Loucy (cell line): Measurements from ENCODE around the gene MED10.

ENCODE experiments used
- CTCF ChIP-seq: fragments of 200-600 bp; sonication (generic); conservative IDR thresholded peaks from 2 replicates; pipeline ENCODE4 v1.5.1; 2014; ENCODE audit warnings: mild to moderate bottlenecking, antibody characterized with exemption, low read length
- EZH2phosphoT487 ChIP-seq: fragments of 200-600 bp; IDR thresholded peaks from 2 replicates; pipeline ENCODE4 v1.6.1; 2018; ENCODE audit warnings: antibody characterized with exemption, mild to moderate bottlenecking, moderate library complexity, borderline replicate concordance

GRCh38 chr5:6349387-6349786 lies 29.0 kb downstream of the MED10 start:
- TF ChIP-seq CTCF (no peak), EZH2phosphoT487 (no peak)
